HG02763 (cell line): ENCODE data around the gene STK24.
"Not testable (repeated sequence)": the region's sequence is repeated elsewhere in the genome, so short reads cannot be mapped to it uniquely, and the experiment has no call there.

Source experiments
- ATAC-seq: cut with Tn5 transposase; IDR thresholded peaks from one replicate; pipeline ENCODE4 v1.9.1; 2021; ENCODE audit warnings: mild to moderate bottlenecking, moderate library complexity; ENCODE audit not compliant: unreplicated experiment

STK24 gene

DNA sequence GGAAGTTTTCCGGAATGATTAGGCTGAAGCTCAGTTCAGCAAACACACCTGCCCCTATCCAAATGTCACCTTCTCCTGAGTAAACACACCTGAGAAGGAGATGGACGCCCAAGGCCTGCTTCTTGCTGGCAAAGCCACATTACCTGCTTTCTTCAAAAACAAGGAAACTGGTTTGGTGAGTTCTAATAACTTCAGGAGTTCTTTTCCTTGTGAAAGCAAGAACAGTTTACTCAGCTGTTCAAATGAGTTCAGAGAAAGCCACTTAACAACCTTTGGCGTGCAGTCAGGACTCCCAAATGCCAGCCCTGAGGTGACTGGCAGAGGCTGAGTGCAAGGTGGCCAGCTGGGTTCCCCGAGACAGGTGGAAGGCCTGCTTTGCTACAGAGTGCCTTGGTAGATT is 160.5 kb downstream of the STK24 start:
- ATAC-seq: no peak

DNA sequence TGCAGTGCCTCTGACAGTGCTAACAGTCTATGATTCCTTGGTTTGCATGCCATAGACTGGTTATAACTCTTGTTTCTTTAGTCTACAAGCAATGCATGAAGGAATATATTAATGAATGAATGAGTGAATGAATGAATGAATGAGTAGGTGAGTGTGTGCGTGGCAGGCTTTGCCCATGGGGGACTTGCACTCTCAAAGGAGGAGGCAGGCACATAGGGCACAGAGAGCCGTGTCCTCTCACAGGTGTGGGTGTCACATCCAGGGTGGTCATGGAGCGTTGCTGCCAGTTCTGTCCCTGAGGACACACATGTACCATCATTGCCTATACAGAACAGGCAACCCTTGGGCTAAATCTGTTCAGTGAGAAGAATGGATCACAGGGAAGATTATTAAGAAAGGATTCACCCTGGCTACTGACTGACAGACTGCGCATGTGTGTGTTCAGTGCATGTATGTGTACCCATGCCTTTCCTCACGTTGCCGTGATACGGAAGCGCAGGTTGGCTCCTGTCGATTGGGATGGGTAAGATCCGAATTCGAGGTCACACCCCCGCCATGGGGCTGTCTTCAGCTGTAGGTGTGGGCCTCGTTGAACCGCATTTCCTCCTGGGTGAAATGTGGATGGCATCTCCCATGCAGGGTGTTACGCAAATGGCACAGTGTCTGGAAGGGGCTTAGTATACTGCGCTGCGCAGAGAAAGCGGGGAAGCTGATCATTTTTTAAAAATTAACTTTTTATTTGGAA is 161.4 kb downstream of the STK24 start:
- ATAC-seq: no peak

DNA sequence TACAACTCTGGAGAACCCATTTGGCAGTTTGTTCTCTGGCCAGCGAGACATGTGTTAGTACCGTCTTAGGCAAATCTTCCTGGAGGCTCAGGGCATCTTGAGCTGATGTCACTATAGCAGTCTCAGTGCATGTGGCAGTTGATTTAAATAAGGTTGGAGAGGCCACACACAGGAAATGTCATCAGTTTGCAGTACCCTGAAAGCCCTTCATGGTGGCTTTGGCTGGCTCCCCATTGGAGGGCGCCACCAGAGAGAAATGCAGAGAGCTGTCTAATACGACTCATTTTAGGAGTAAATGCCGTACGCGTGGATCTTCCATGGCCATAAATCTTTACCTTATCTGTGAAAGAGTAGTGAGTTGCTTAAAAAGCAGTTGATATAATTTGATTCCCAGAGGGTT is 163.1 kb downstream of the STK24 start:
- no peak for ATAC-seq

DNA sequence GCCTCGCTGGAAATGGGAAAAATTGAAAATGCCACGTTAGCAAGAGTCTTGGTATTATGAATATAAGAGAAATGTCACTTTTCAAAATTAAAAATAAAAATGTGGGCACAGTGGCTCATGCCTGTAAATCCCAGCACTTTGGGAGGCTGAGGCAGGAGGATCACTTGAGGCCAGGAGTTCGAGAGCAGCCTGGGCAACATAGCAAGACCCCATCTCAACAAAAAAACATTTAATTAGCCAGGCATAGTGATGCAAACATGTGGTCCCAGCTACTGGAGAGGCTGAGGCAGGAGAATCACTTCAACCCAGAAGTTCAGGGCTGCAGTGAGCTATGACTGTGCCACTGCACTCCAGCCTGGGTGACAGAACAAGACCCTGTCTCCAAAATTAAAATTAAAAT is 163.6 kb downstream of the STK24 start:
- not testable (repeated sequence) for ATAC-seq

DNA sequence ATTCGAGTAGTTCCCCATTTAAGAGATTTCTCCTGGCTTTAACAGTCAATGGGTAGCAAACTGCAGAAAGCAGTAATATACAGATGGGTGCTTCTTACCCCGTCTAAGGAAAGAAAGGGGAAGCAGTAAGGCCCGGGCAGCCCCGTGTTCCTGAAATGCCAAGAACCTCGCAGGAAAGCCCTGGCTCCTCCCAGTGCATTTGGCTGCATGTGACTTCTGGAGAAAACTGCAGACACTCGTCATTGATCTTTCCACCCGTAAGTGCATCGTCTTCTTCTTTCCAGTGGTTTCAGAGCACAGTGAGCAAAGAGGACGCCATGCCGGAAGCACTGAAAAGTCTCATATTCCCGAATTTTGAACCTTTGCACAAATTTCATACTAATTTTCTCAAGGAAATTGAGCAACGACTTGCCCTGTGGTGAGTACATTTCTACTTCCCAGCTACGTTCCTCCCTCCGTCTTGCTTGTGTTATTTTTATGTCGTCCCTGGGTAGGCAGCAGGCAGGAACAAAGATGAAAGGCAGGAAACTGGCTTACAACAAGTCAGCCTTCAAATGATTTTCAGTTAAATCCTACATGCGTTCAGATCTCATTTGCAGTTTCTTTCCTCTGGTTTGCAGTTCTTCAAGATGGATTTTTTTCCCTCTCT is 165.2 kb downstream of the STK24 start:
- no peak for ATAC-seq

DNA sequence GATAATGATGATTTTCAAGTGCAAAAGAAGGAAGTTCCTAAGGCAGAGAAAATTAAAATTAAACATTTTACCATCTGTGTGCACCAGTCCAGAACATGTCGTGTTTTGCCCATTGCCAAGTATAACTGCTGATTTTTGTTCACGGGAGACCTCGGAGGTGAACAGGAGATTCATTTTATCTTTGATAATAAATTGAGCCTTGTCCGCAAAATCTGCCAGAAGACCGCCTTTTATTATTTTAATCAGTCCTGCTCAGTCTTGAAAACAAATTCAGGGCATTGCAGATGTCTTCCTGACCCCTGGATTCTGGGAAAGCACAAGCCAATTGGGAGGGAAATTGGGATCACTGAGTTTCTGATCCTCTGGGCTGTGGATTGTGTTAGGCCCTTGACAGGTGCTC is 165.9 kb downstream of the STK24 start:
- no peak for ATAC-seq

DNA sequence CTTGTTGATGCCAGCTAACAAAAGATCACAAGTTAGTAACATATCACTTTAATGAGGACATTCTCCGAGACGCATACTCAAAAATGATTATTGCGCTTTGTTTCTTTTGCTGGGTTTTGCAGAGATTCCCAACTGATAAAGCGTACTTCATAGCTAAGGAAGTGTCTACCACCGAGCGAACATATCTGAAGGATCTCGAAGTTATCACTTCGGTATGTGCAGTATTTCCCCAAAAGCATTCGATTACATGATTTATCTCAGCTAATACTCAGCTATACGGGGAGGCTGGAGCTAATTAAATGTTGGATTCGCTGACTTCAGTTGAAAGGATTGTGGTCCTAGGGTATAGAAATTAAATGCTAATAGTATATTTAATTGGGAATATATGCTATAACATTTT is 166.3 kb downstream of the STK24 start:
- ATAC-seq: no peak

DNA sequence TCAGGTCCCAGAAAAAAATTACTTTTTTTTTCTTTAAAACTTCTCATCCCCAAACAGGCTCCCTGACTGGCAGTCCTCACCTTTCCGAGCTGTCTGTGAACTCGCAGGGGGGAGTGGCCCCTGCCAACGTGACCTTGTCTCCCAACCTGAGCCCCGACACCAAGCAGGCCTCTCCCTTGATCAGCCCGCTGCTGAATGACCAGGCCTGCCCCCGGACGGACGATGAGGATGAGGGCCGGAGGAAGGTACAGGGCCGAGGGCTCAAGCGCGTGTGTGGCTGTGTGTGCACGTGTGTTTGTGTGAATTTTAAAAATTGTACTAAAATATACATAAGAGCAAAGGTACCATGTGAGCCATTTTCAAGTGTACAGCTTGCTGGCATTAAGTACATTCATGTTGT is 167.6 kb downstream of the STK24 start:
- ATAC-seq: no peak

DNA sequence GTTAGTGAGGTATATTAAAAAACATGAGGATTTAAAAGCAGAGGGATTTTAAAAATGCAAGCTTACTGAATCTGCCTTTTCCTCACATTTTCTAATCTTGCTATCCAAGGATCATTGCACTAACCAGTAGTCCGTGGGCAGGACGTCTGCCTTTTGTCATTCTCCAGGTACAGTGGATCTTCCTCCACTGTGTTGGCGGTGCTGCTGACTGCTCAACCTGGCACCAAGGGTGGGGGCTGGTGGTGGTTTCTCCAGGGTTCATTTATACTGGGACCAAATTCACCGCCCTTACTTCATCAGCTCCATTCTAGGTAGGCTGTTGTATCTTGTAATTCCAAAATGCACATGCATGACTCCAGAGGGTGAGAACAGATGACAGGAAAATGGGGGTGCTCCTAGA is 169.3 kb downstream of the STK24 start:
- no peak for ATAC-seq

DNA sequence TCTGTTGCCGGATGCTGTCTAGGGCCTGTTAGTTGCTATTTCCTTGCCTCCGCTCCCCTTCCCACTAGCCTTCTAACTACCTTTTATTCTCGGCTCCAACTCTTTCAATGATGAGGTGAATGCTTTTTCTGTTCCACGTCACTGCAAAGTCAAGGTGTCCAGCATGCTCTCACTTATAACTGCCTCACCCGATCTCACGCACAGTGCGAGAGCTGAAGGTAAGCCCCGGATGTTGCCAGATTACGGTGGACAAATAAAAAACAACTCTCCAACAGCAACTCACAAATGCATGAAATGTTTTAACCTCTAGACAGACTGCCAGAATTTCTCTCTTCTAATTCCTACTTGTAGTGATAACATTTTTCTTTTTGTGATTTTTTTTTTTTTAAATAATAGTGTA is 169.9 kb downstream of the STK24 start:
- no peak for ATAC-seq

DNA sequence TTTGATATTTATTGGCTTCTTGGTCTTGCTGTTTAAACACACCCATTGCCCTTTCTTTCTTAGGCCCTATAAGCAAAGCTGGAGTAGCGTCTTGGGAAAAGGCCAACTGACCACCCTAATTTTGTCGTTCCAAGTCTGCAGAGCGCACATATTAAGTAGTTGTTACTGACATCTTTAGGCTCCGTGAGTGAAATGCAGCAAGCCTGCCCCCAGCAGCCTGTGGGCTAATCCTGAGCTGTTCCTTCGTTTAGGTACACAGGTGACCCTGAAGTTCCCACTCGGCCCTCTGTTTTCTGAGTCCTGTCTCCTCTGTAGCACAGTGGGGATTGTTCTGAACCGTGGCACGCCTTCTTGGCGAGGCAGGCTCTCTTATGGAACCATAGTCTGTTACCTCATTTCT is 170.5 kb downstream of the STK24 start:
- ATAC-seq: no peak

DNA sequence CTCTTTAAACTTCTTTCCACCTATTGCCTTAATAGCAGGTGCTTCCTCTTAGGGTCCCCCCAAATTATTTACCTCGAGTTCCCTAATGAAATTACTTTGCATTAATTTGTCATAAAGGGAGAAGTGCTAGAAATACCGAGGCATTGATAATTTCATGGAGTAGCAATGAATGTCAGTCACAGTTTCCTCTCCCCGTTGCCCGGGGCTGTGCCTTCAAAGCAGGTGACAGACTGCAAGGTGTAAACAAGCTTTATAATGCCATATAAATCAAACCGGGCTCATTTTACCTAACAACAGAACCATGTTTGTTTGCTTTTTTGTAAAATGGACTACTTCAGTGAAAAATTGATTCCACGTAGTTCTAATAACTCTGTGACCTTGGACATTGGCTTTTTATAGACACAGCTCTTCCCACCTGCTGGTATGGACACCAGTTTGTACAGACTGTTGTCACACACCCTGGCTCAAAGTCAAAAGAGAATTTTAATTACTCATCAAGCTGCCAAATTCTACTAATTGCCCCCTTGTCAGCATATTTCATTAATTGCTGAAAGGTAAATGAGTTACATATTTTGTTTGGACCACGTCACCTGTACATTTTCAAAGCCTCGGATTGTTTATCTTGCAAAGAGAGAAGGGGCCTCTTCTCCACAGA is 171.1 kb downstream of the STK24 start:
- ATAC-seq: no peak

DNA sequence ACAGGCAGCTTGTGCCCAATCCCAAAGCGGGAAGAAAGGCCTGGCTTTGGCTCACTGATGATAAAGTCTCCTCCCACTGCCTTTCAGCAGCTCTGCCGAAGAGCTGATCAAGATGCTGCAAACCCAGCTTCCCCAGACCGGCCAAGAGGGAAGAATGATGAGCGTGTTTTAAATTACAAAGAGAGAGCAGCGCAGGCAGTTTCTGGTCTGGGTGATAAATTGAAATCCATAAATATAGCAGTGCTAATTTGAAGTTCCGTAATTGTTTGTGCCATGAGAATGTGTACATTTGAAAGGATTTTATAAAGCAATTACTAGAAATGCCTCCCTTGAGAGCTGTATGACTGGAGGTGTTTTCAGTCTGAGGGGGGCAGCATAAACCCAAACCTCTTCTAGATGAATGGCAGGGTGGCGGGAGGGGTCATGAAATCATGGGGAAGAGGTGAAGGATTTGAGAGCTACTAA is 171.8 kb downstream of the STK24 start:
- no peak for ATAC-seq

DNA sequence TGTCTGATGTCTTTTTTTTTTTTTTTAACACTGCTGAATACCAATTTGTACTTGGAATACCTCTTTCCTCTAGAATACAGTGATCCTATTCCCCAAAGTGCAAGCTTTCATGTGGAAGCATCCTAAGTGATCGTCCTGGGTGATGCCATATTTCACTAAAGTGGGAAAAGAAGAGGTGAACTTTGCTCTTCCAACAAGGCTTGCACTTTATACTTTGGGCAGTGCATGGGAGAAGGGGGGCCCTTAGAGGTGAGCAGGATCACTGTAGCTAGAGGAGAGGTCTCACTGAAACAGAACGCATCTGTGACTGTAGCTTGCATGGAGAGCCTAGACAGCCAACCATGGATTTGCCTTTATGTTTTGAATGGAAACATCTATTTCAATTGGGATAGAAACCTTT is 173.8 kb downstream of the STK24 start:
- no peak for ATAC-seq

DNA sequence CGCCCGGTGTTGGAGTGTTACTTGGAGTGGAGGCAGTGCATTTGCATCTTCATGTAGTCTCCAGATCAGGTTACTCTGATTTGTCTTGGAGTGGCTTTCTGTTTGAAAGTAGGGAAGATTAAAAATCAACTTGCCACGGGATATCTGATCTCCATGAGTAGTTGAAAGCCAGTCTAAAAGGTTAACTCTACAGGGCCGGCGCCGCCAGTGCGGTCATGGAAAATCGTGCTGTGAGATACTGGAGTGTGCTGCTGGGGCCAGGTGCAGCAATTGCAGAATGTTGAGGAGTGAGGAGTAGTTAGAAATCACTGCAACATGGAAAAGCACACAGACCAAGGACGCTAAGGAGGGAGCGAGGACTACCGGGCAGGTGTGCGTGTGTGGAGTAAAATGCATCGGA is 175.0 kb downstream of the STK24 start:
- ATAC-seq: no peak

DNA sequence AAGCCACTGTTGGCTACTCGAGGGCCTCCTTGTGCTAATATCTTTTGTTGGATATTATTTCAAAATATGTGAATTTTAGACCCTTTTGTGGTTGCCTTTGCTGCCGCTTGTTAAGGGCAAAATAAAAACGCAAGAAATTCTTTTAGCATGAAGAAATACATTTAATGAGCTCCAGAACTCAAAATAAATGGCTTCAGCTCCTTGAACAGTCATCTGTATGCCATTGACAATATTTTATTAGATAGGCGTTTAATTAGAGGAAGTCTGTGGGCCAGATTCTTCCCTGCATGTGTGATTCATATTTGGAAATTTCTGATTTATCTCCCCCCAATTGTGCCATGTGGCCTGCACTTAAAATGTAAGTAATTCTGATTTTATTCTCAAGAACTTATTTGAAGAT is 177.2 kb downstream of the STK24 start:
- ATAC-seq: no peak

DNA sequence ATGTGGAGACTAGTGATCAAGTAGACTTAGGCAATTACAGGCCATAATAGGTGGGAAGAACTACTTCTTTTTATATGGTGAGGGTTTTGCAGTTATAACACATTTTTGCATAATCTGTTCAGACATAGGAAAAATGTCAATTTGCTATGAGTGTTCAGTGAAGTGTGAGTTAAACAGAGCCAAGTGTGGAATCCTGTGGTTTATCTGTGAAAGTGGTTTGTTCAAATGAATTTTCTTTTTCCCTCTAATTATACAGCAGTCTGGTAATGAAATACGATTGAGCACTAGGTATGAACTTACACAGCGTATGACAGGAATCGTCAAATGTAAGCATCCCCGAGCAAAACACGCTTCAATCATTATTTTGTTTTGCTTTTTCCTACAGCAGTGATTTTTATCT is 178.3 kb downstream of the STK24 start:
- ATAC-seq: no peak

DNA sequence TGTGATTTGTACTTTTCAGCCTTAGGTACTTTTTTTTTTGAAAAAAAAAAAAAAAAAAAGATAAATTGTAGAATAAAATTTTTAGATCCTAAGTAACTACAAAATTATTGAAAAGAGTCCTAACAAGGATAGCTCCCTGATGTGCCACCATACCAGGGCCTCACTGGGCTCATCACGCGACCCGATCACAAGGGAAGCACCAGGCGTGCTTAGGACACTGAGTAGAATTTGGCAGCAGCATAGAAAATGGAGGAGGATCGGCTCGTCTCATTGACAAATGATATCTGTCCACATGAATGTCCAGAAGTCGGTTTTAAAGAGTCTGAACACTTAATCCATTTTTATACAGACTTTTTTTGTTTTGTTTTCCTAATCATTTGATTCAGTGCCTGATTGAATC is 179.0 kb downstream of the STK24 start:
- ATAC-seq: no peak

DNA sequence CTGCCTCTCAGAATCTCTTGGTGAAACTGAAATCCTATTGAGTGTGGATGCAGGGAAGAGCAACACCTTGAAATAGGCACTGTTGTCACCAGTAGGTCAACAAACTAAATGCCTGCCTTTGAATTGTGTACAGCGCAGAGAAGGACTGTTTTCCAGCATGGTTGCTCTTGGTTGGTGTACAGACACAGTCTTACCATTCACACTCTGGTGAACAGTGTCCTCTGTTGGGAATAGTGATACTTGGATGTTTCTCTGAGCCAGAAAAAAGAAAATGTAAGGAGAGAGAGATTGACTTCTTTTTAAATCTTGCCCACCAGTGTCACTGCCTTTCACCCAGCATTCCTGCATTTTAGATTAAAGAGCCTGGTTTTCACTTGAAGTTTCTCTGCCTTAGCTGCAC is 179.7 kb downstream of the STK24 start:
- ATAC-seq: no peak

DNA sequence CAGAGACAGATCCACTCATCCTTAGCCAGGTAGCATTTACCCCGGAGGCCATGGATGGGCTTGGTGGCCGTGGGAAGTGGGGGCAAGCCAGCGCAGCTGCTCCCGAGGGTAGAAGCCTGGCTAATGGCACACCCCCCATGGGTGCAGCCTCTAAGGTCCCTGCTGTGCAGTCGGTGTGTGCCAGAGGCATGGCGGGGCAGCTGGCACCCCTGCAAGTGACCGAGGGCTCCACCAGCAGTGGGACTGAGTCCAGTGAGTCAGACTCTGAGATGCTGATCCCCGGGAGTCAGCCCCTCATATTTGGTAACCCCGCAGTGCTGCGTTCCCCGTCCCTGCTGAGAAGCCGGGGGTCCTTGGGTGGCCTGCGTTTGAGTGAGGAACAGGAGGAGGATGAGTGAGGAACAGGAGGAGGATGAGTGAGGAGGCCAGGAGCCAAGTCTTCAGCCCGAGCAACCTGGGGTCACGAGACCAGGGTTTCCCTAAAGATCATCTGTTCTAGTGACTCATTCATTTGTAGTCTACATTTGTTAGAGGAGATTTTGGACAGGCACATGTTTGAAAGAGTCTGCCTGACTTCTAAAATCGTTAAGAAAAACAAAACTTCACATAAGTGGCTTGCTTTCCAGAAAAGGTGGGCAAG is 180.7 kb downstream of the STK24 start:
- ATAC-seq: no peak
